GM15510 (cell line): ENCODE measurements around the gene ACSM4.

Experiments
- POLR2A ChIP-seq: IDR thresholded peaks from 3 replicates; pipeline ENCODE4 v1.6.1; 2011; ENCODE audit warnings: borderline replicate concordance; ENCODE audit not compliant: insufficient read length; ENCODE audit errors: extremely low read depth

The ACSM4 gene

DNA sequence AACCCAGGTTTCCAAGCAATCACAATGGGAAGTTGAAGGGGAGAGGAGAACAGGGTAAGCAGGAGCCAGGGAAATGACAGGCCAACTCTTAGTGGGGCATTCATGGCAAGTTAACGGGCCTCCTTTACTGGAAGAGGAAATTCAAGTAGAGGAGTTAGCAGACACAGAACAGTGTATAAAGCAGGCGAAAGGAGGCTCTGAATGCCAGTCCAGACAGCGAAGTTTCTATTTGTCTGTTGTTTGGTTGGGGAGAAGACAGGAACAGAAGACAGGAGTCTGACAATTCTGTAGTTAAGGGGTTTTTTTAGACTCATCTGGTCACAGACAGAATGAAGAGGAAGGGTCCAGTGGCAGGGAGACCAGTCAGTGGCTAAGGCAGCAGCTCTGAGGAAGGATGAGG is at the start of gene ACSM4:
ACSM4 (plus strand) TSS at position 301 of the 400 bp plus-strand sequence. CDS start 260 bp downstream, outside the sequence.
- no peak for TF ChIP-seq POLR2A

- no peak for TF ChIP-seq POLR2A
These were observed 44.8 kb upstream of the ACSM4 start for GRCh38 chr12:7259060-7259459.

- no peak for TF ChIP-seq POLR2A
These were observed 39.3 kb upstream of the ACSM4 start for GRCh38 chr12:7264538-7264937.

DNA sequence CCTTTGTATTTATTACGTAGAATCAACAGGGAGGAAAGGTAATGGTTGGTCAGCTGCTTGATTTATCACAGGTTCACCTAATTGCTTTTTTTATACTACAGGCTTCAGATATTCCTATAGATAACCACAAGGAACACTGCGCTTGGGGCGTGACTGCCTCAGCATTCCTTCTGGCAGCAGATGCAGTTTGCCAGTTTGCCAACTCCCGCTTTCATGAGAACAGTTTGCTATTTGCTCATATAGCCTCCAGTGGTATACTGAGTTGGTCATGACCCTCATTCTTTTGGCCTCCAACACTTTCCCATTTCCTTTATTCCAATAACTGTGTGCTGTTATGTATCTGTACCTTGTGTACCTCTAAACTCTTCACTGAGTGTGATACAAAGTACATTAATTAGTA is 38.6 kb upstream of the ACSM4 start:
- TF ChIP-seq POLR2A, result no peak

DNA sequence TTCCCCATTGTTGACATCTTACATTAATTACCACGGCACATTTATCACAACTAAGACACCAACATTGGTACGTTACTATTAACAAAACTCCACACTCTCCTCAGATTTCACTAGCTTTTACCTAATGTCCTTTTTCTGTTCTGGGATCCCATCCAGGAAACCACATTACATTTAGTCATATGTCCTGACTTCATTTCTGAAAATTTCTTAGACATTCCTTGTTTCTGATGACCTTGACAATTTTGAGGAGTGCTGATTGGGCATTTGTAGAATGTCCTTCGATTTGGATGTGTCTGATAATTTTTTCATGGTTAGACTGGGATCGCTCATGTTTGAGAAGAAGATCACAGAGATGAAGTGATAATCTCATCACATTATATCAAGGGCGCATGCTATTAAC is 34.6 kb upstream of the ACSM4 start:
- TF ChIP-seq POLR2A, result no peak

GRCh38 chr12:7271893-7272514 is 31.9 kb upstream of the ACSM4 start:
- no peak for TF ChIP-seq POLR2A

DNA sequence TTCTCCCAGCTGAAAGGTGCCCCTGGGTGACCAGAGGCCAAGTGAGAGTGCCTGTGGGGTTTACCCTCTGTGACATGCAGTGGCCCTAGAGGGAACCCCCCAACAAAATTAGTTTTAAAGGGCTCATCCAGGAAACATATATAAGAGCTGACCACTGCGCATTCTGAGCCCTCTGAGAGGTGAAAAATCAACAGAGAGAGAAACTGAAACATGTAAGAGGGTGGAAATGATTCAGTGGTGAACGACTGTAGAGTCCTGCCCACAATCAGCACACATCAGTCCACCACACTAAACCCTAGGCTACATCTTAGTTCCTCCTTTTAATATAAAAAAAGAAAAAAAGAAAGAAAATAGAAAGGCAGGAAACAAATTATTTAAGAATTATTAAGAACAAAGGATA is 21.0 kb upstream of the ACSM4 start:
- TF ChIP-seq POLR2A, result no peak

- no peak for TF ChIP-seq POLR2A
These were observed 14.1 kb upstream of the ACSM4 start for GRCh38 chr12:7289743-7290142.

GRCh38 chr12:7292300-7292699 is 11.6 kb upstream of the ACSM4 start:
- no peak for TF ChIP-seq POLR2A

- no peak for TF ChIP-seq POLR2A
These were observed 10.2 kb upstream of the ACSM4 start for GRCh38 chr12:7293670-7294069.

- TF ChIP-seq POLR2A, result no peak
These were observed 8.3 kb upstream of the ACSM4 start for GRCh38 chr12:7295529-7295928.

- no peak for TF ChIP-seq POLR2A
These were observed 6.0 kb upstream of the ACSM4 start for GRCh38 chr12:7297865-7298264.

GRCh38 chr12:7302266-7302986 is 1.4 kb upstream of the ACSM4 start:
- no peak for TF ChIP-seq POLR2A

DNA sequence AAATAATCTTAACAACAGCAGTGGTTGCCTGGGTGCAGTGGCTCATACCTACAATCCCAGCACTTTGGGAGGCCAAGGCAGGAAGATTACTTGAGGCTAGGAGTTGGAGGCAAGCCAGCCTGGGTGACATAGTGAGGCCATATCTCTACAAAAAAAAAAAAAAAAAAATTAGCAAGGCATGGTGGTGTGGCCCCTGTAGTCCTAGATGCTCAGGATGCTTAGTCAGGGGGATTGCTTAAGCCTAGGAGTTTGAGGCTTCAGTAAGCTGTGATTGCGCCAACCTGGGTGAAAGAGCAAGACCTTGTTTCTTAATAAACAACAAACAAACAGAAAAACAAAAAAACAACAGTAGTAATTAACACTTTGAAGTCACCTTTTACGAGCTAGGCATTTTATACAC is 642 bp upstream of the ACSM4 start:
- TF ChIP-seq POLR2A, result no peak

DNA sequence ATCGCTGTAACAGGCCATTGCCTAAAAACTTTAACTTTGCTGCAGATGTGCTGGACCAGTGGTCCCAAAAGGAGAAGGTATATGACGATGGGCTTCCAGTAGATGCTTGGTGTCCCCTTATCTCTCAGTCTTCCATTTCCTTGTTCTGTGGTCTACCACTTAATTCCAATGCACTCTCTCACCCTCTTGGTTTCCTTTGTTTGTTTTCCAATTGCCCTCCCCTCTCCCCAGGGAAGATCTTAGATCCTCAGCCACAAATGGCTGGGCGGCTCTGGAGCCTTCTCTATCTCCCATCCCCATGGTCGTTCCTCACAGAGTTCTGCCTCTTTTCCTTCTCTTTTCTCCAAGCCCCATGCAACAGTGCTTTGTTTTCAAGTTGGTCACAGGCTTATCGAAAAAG is 584 bp downstream of the ACSM4 start:
- no peak for TF ChIP-seq POLR2A

DNA sequence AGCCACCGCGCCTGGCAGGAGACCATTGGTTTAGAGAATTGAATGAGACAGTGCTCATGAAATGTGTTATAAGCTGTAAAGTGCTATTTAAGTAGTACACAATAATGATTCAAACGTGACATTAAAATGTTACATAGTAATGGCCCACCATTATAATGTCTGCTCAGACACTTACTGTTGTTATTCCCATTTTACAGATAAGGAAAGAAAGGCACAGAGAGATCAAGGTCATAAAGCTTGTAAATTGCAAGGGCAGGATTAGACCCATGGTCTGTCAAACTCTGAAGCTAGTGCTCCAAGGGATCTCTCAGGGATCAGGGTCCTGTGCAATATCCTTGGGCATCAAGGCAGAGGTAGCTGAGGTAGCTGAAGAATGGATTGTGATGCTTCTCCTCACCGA is 6.2 kb downstream of the ACSM4 start:
- TF ChIP-seq POLR2A, result no peak
